GM18499 (cell line): Measurements from ENCODE around the gene GCFC2.

Experiments used
- ATAC-seq: cut with Tn5 transposase; IDR thresholded peaks from one replicate; pipeline ENCODE4 v1.9.1; 2021; ENCODE audit warnings: moderate number of reproducible peaks; ENCODE audit not compliant: insufficient read depth, unreplicated experiment

Gene GCFC2

GRCh38 chr2:75632813-75633212 is 77.9 kb downstream of the GCFC2 start:
- no peak for ATAC-seq

- no peak for ATAC-seq
These were observed 78.5 kb downstream of the GCFC2 start for GRCh38 chr2:75632091-75632701.

GRCh38 chr2:75627902-75628504 is 82.7 kb downstream of the GCFC2 start:
- no peak for ATAC-seq

- ATAC-seq, result no peak
These were observed 87.8 kb downstream of the GCFC2 start for GRCh38 chr2:75622929-75623328.

GRCh38 chr2:75622500-75622899 is 88.2 kb downstream of the GCFC2 start:
- ATAC-seq, result no peak

GRCh38 chr2:75621228-75621627 is 89.5 kb downstream of the GCFC2 start:
- no peak for ATAC-seq

- no peak for ATAC-seq
These were observed 90.6 kb downstream of the GCFC2 start for GRCh38 chr2:75619956-75620740.

GRCh38 chr2:75616933-75617332 is 93.8 kb downstream of the GCFC2 start:
- no peak for ATAC-seq

- no peak for ATAC-seq
These were observed 94.3 kb downstream of the GCFC2 start for GRCh38 chr2:75616406-75616805.

GRCh38 chr2:75614162-75614651 is 96.5 kb downstream of the GCFC2 start:
- no peak for ATAC-seq

GRCh38 chr2:75612862-75613243 is 97.9 kb downstream of the GCFC2 start:
- no peak for ATAC-seq
